Stimulated activated CD4-positive, alpha-beta T cell treated with anti-CD3 and anti-CD28 coated beads, TNF-alpha, amount 100 ng/mL, for 24 hours (primary cell): ENCODE measurements around the gene CARD18.

Experiments used
- DNase-seq, 3 experiments: peaks; one replicate each; pipeline ENCODE4 v3.0.0-alpha.2; 2020; ENCODE audit warnings: low read depth in 3 of 3

The CARD18 gene

GRCh38 chr11:105139669-105140068, at the start of gene CARD18:
Gene CARD18 (minus strand): TSS chr11:105139769. CDS start chr11:105139726, 43 bp downstream.
- no peak for DNase-seq

- DNase-seq: no peak
These were observed 44.4 kb upstream of the CARD18 start for GRCh38 chr11:105183987-105184386.

GRCh38 chr11:105183426-105183825, 43.9 kb upstream of the CARD18 start:
- DNase-seq: no peak

GRCh38 chr11:105181521-105181920, 42.0 kb upstream of the CARD18 start:
- DNase-seq: no peak

GRCh38 chr11:105181100-105181499, 41.5 kb upstream of the CARD18 start:
- no peak for DNase-seq

- DNase-seq: no peak
These were observed 40.1 kb upstream of the CARD18 start for GRCh38 chr11:105179542-105180278.

GRCh38 chr11:105177658-105178057, 38.1 kb upstream of the CARD18 start:
- DNase-seq: no peak

- no peak for DNase-seq
These were observed 28.9 kb upstream of the CARD18 start for GRCh38 chr11:105168457-105168856.

GRCh38 chr11:105167244-105167643, 27.7 kb upstream of the CARD18 start:
- no peak for DNase-seq

- DNase-seq: no peak
These were observed 24.6 kb upstream of the CARD18 start for GRCh38 chr11:105164208-105164607.

GRCh38 chr11:105162506-105162905, 22.9 kb upstream of the CARD18 start:
- DNase-seq: no peak

- DNase-seq: no peak
These were observed 18.9 kb upstream of the CARD18 start for GRCh38 chr11:105158436-105158835.

- DNase-seq: no peak
These were observed 17.2 kb upstream of the CARD18 start for GRCh38 chr11:105156720-105157119.

GRCh38 chr11:105156231-105156630, 16.7 kb upstream of the CARD18 start:
- no peak for DNase-seq

GRCh38 chr11:105155679-105156078, 16.1 kb upstream of the CARD18 start:
- DNase-seq: no peak

GRCh38 chr11:105153392-105153791, 13.8 kb upstream of the CARD18 start:
- no peak for DNase-seq

- no peak for DNase-seq
These were observed 13.0 kb upstream of the CARD18 start for GRCh38 chr11:105152560-105152959.

GRCh38 chr11:105152021-105152512, 12.5 kb upstream of the CARD18 start:
- DNase-seq: no peak

- DNase-seq: no peak
These were observed 9.9 kb upstream of the CARD18 start for GRCh38 chr11:105149477-105149876.

- DNase-seq: no peak
These were observed 8.7 kb upstream of the CARD18 start for GRCh38 chr11:105148241-105148640.

GRCh38 chr11:105144887-105145286, 5.3 kb upstream of the CARD18 start:
- DNase-seq: no peak

GRCh38 chr11:105142167-105142566, 2.6 kb upstream of the CARD18 start:
- no peak for DNase-seq

- DNase-seq: no peak
These were observed 2.3 kb downstream of the CARD18 start for GRCh38 chr11:105137286-105137685.

- no peak for DNase-seq
These were observed 3.7 kb downstream of the CARD18 start for GRCh38 chr11:105135883-105136282.
